Measurements from ENCODE around the gene RNF214. TPM values are rescaled to one million over a fixed set of nuclear protein-coding genes. Genes with fewer than 3 reads are reported as not detected.
A peak's percentile ranks its signal among the peaks of the same experiment; 100 is the strongest.

Gene RNF214
- polyA plus RNA-seq, 3 donors: 6.4 to 13.8 (median 7.8) TPM

GRCh38 chr11:117327567-117328374 is 95.3 kb downstream of the RNF214 start, which contains the start of gene CEP164:
TSS of gene CEP164 (plus strand) at chr11:117327854. CDS start at chr11:117338587, 10,733 bp downstream.
- no peaks in the 10 kb centered on the region for H3K9me3 ChIP-seq (replicated peaks in 1 of 2; ENCODE audit: control insufficient read depth in 1 of 2, insufficient read depth in 1 of 2, low read length in 2 of 2)
- H3K79me2 ChIP-seq (ENCODE audit: insufficient read depth, low read length): peaks cover 3% of the 10 kb centered on the region
- intact Hi-C loops (cut with micrococcal nuclease): loop anchor here in 1 of 2 donors (10.0 kb wide), 1 partner anchor 543 kb away; the partner anchor contains the start of gene ZPR1
- DNase-seq: peak; percentile 92 to 93 (median 92)
- Mint-ChIP-seq H3K4me1 (peaks cover 5% of the 10 kb centered on the region), H3K27ac (peak within 1 kb of the TSS in 2 of 7 donors; percentile 3), H3K36me3 (peaks cover 0 to 5% of the 10 kb centered on the region in 2 donors), H3K9me3 (no peaks in the 10 kb centered on the region), H3K4me3 (no peak within 1 kb of the TSS), H3K27me3 (ENCODE audit: low read depth in 3 of 3) (peaks cover 0 to 2% (median 0%) of the 10 kb centered on the region in 3 donors)
- H3K36me3 ChIP-seq (replicated peaks in 1 of 2; ENCODE audit: control insufficient read depth in 1 of 2, insufficient read depth in 2 of 2, low read length in 2 of 2): no peaks in the 10 kb centered on the region
- peaks cover 11 to 14% of the 10 kb centered on the region in 2 donors for H3K4me1 ChIP-seq (ENCODE audit: control insufficient read depth in 1 of 2, insufficient read depth in 2 of 2, low read length in 2 of 2)
- H3K27ac ChIP-seq (ENCODE audit: low read depth in 1 of 2, low read length in 2 of 2): peak within 1 kb of the TSS; percentile 78 to 94
- peak within 1 kb of the TSS; percentile 84 to 92 (median 91) for H3K4me3 ChIP-seq (replicated peaks in 1 of 3; ENCODE audit: low read depth in 2 of 3, low read length in 3 of 3)
- peak within 1 kb of the TSS; percentile 94 for H2AFZ ChIP-seq (ENCODE audit: insufficient read depth, low read depth, low read length, poor library complexity, severe bottlenecking)
- peak within 1 kb of the TSS; percentile 86 for H3K9ac ChIP-seq (ENCODE audit: insufficient read depth, low read length, poor library complexity, severe bottlenecking)
- TF ChIP-seq CTCF (IDR thresholded peaks at IDR 0.05): no peak
- no peaks in the 10 kb centered on the region for H3K27me3 ChIP-seq (ENCODE audit: control insufficient read depth in 2 of 2, insufficient read depth in 2 of 2, low read length in 2 of 2)
- under 1% methylated on average over 63 of the region's 64 CpGs for WGBS (ENCODE audit: insufficient coverage)
- peak within 1 kb of the TSS; percentile 84 for H3K4me2 ChIP-seq (replicated peaks; ENCODE audit: extremely low read depth, low read length, poor library complexity, severe bottlenecking)
- no peaks in the 10 kb centered on the region for H4K20me1 ChIP-seq (ENCODE audit: insufficient read depth, low read length)

- Histone ChIP-seq H2AFZ (ENCODE audit: insufficient read depth, low read depth, low read length, poor library complexity, severe bottlenecking) (peak overlapping the region; percentile 94), H3K27me3 (ENCODE audit: control insufficient read depth in 2 of 2, insufficient read depth in 2 of 2, low read length in 2 of 2) (no peaks in the 10 kb centered on the region), H3K9ac (ENCODE audit: insufficient read depth, low read length, poor library complexity, severe bottlenecking) (peak overlapping the region; percentile 86), H3K4me2 (replicated peaks; ENCODE audit: extremely low read depth, low read length, poor library complexity, severe bottlenecking) (peak overlapping the region; percentile 84), H3K36me3 (replicated peaks in 1 of 2; ENCODE audit: control insufficient read depth in 1 of 2, insufficient read depth in 2 of 2, low read length in 2 of 2) (peaks cover 0 to under 1% of the 10 kb centered on the region in 2 donors), H3K9me3 (replicated peaks in 1 of 2; ENCODE audit: control insufficient read depth in 1 of 2, insufficient read depth in 1 of 2, low read length in 2 of 2) (no peaks in the 10 kb centered on the region), H3K4me3 (replicated peaks in 1 of 3; ENCODE audit: low read depth in 2 of 3, low read length in 3 of 3) (peak overlapping the region; percentile 84 to 92 (median 91)), H3K4me1 (ENCODE audit: control insufficient read depth in 1 of 2, insufficient read depth in 2 of 2, low read length in 2 of 2) (peaks cover 11 to 14% of the 10 kb centered on the region in 2 donors), H4K20me1 (ENCODE audit: insufficient read depth, low read length) (no peaks in the 10 kb centered on the region), H3K27ac (ENCODE audit: low read depth in 1 of 2, low read length in 2 of 2) (peak overlapping the region; percentile 78 to 94), H3K79me2 (ENCODE audit: insufficient read depth, low read length) (peaks cover 3% of the 10 kb centered on the region)
- H3K27ac Mint-ChIP-seq: no peak overlapping the region
- no peaks in the 10 kb centered on the region for H3K9me3 Mint-ChIP-seq
- 17% methylated on average over 14 of the region's 15 CpGs for WGBS (ENCODE audit: insufficient coverage)
- peak in 1 of 3 donors; percentile 14 for DNase-seq
- no peak overlapping the region for H3K4me3 Mint-ChIP-seq
- H3K4me1 Mint-ChIP-seq: peaks cover 5% of the 10 kb centered on the region
- no peak for TF ChIP-seq CTCF (IDR thresholded peaks at IDR 0.05)
- intact Hi-C loops (cut with micrococcal nuclease): loop anchor here in 1 of 2 donors (10.0 kb wide), 1 partner anchor 544 kb away; the partner anchor contains the start of gene ZPR1
- peaks cover 0 to 2% (median 0%) of the 10 kb centered on the region in 3 donors for H3K27me3 Mint-ChIP-seq (ENCODE audit: low read depth in 3 of 3)
- peaks cover 0 to 5% of the 10 kb centered on the region in 2 donors for H3K36me3 Mint-ChIP-seq
Observed at GRCh38 chr11:117328375-117329010, 96.0 kb downstream of the RNF214 start.
